RWPE2 (cell line): ENCODE data around the gene KIDINS220.

Experiments used
- ATAC-seq: fragments of 200-7000 bp; cut with Tn5 transposase; 3 replicates; pipeline ENCODE4 v1.9.1; 2021; ENCODE audit warnings: low read depth
- DNase-seq: peaks from one replicate; pipeline ENCODE4 v3.0.0-alpha.2; 2020; ENCODE audit warnings: low spot score
- H3K27ac ChIP-seq: fragments of 450-650 bp; 2 replicates; pipeline ENCODE4 v1.5.1; 2017; ENCODE audit warnings: mild to moderate bottlenecking; ENCODE audit not compliant: poor library complexity, severe bottlenecking
- H3K27me3 ChIP-seq: fragments of 250-450 bp; sonication (Bioruptor Pico); 2 replicates; pipeline ENCODE4 v1.5.1; 2021; ENCODE audit warnings: mild to moderate bottlenecking, moderate library complexity; ENCODE audit not compliant: insufficient read depth, poor library complexity, severe bottlenecking
- H3K36me3 ChIP-seq: fragments of 250-450 bp; sonication (Bioruptor Pico); 2 replicates; pipeline ENCODE4 v1.5.1; 2020; ENCODE audit warnings: low read depth, mild to moderate bottlenecking, moderate library complexity
- H3K4me1 ChIP-seq: fragments of 250-450 bp; sonication (Bioruptor Pico); 2 replicates; pipeline ENCODE4 v1.5.1; 2021; ENCODE audit warnings: mild to moderate bottlenecking, moderate library complexity; ENCODE audit not compliant: insufficient read depth, poor library complexity, severe bottlenecking
- H3K4me3 ChIP-seq: fragments of 250-450 bp; sonication (Bioruptor Pico); 2 replicates; pipeline ENCODE4 v1.5.1; 2021; ENCODE audit warnings: mild to moderate bottlenecking, moderate library complexity; ENCODE audit not compliant: severe bottlenecking
- H3K9me3 ChIP-seq: fragments of 250-450 bp; sonication (Bioruptor Pico); 2 replicates; pipeline ENCODE4 v1.5.1; 2021; ENCODE audit warnings: mild to moderate bottlenecking, moderate library complexity; ENCODE audit not compliant: severe bottlenecking
- TF ChIP-seq, protein P1 (sequence below): fragments of 450-650 bp; IDR thresholded peaks from one replicate; pipeline ENCODE4 v1.5.1; 2017; ENCODE audit warnings: mild to moderate bottlenecking, moderate library complexity; ENCODE audit not compliant: poor library complexity, severe bottlenecking

The KIDINS220 gene

DNA sequence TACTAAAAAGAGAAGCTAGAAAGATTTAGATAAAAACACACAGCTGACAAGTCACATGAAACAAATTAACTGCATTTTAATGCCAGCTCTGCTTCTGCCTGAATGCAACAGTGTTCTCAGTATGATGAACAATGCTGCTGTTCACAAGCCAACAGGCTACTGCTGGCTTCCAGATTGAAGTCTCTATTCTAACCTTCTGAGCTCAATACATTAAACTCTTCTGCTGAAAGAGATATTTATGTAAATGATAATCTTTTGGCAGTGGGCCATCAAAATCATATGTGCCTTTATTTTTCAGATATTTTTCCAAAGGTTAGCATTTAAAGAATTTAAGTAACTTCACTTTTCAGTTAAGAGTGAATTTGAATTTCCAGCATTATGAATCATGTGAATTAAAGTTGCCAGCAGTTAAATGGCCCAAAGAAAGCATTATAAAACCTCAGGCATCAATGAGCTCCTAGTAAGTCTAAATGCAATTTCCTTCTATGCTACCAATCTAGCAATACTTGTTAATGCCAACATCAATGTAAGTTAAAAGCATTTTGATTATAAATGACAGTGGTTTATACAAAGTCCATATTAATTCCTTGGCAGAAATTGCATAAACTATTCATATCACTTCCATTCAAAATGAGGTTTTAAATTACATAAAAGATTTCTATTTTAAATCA, 83.2 kb downstream of the KIDINS220 start:
- no peak for DNase-seq
- ATAC-seq = no peak
- no peaks in the 10 kb centered on the region for H3K9me3 ChIP-seq
- no peaks in the 10 kb centered on the region for H3K27me3 ChIP-seq
- TF ChIP-seq, protein P1, sequence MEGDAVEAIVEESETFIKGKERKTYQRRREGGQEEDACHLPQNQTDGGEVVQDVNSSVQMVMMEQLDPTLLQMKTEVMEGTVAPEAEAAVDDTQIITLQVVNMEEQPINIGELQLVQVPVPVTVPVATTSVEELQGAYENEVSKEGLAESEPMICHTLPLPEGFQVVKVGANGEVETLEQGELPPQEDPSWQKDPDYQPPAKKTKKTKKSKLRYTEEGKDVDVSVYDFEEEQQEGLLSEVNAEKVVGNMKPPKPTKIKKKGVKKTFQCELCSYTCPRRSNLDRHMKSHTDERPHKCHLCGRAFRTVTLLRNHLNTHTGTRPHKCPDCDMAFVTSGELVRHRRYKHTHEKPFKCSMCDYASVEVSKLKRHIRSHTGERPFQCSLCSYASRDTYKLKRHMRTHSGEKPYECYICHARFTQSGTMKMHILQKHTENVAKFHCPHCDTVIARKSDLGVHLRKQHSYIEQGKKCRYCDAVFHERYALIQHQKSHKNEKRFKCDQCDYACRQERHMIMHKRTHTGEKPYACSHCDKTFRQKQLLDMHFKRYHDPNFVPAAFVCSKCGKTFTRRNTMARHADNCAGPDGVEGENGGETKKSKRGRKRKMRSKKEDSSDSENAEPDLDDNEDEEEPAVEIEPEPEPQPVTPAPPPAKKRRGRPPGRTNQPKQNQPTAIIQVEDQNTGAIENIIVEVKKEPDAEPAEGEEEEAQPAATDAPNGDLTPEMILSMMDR = no peak
- H3K4me1 ChIP-seq = no peaks in the 10 kb centered on the region
- no peak overlapping the region for H3K4me3 ChIP-seq
- H3K36me3 ChIP-seq = peaks cover 3% of the 10 kb centered on the region
- no peak overlapping the region for H3K27ac ChIP-seq

GRCh38 chr2:8753609-8754008, 83.8 kb downstream of the KIDINS220 start:
- TF ChIP-seq, protein P1 = no peak
- Histone ChIP-seq H3K4me3 (no peak overlapping the region), H3K27me3 (no peaks in the 10 kb centered on the region), H3K4me1 (no peaks in the 10 kb centered on the region), H3K9me3 (no peaks in the 10 kb centered on the region), H3K27ac (no peak overlapping the region), H3K36me3 (peaks cover 3% of the 10 kb centered on the region)
- ATAC-seq (no peak), DNase-seq (no peak)

- Histone ChIP-seq H3K27ac (no peak overlapping the region), H3K4me1 (no peaks in the 10 kb centered on the region), H3K27me3 (no peaks in the 10 kb centered on the region), H3K9me3 (no peaks in the 10 kb centered on the region), H3K36me3 (peaks cover 3% of the 10 kb centered on the region), H3K4me3 (no peak overlapping the region)
- TF ChIP-seq, protein P1 = no peak
- no peak for DNase-seq
- no peak for ATAC-seq
These were observed 85.0 kb downstream of the KIDINS220 start for GRCh38 chr2:8752385-8752784.

GRCh38 chr2:8750221-8750620, 87.2 kb downstream of the KIDINS220 start:
- DNase-seq (no peak), ATAC-seq (no peak)
- H3K4me3 ChIP-seq = no peak overlapping the region
- H3K4me1 ChIP-seq = no peaks in the 10 kb centered on the region
- no peaks in the 10 kb centered on the region for H3K9me3 ChIP-seq
- H3K36me3 ChIP-seq = peaks cover 3% of the 10 kb centered on the region; the same call in 1 of the 2 replicates
- no peaks in the 10 kb centered on the region for H3K27me3 ChIP-seq
- no peak overlapping the region for H3K27ac ChIP-seq
- TF ChIP-seq, protein P1 = no peak

DNA sequence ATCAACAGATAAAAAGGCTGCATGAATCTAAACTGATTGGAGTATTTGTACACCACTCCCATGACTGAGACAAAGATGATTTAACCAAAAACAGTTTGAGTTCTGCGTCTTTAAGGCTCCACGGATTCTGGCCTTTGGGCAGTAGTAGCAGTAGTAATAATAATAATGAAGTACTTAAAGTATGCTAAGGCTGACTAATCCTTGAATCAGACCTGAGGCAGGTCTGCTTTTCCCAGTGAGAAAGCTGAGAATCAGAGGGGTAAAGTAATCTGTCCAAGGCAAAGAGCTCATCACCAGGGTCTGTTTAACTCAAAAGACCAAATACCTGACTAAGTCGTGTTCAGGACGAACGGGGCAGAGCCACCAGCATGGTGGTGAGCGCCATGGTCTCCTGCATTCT, 94.2 kb downstream of the KIDINS220 start:
- H3K27me3 ChIP-seq = no peaks in the 10 kb centered on the region
- H3K9me3 ChIP-seq = no peaks in the 10 kb centered on the region
- no peak overlapping the region for H3K27ac ChIP-seq
- ATAC-seq = no peak
- H3K36me3 ChIP-seq = no peaks in the 10 kb centered on the region; the same call in 1 of the 2 replicates
- H3K4me1 ChIP-seq = no peaks in the 10 kb centered on the region
- no peak overlapping the region for H3K4me3 ChIP-seq
- no peak for DNase-seq
- TF ChIP-seq, protein P1 = no peak
